GM10248 (cell line): Measurements from ENCODE around the gene PDZRN3.

ENCODE experiments used
- CTCF ChIA-PET: fragments of 300-600 bp; sonication (Branson Sonifier 250); formaldehyde crosslinking; extraction: SDS; loops from one replicate; lab custom pipeline; 2021; ENCODE audit warnings: antibody characterized with exemption; lab: Yijun Ruan, JAX
- POLR2A ChIA-PET: fragments of 350-650 bp; sonication (Branson Sonifier 250); formaldehyde crosslinking; extraction: SDS; loops from one replicate; lab custom pipeline; 2020; ENCODE audit warnings: antibody characterized with exemption; lab: Yijun Ruan, JAX
- DNase-seq: peaks from one replicate; pipeline ENCODE4 v3.0.0; 2012; ENCODE audit errors: extremely low spot score
- CTCF ChIP-seq: IDR thresholded peaks from 2 replicates; pipeline ENCODE4 v1.5.1; 2012; ENCODE audit warnings: mild to moderate bottlenecking, low read depth; ENCODE audit errors: extremely low read depth, missing control alignments, control extremely low read depth

The PDZRN3 gene

GRCh38 chr3:73378207-73378606 is 246.5 kb downstream of the PDZRN3 start:
- POLR2A ChIA-PET, result no interaction called here
- DNase-seq, result no peak
- CTCF ChIA-PET, result no interaction called here
- TF ChIP-seq CTCF, result no peak

- no peak for TF ChIP-seq CTCF
- ChIA-PET CTCF (no interaction called here), POLR2A (no interaction called here)
- DNase-seq, result no peak
These were observed 258.9 kb downstream of the PDZRN3 start for GRCh38 chr3:73365756-73366397.

- TF ChIP-seq CTCF, result no peak
- ChIA-PET CTCF (no interaction called here), POLR2A (no interaction called here)
- DNase-seq, result no peak
These were observed 260.2 kb downstream of the PDZRN3 start for GRCh38 chr3:73364517-73364916.

GRCh38 chr3:73363093-73363492 is 261.6 kb downstream of the PDZRN3 start:
- no peak for DNase-seq
- TF ChIP-seq CTCF, result no peak
- CTCF ChIA-PET, result no interaction called here
- POLR2A ChIA-PET, result no interaction called here

GRCh38 chr3:73361591-73361990 is 263.1 kb downstream of the PDZRN3 start:
- CTCF ChIA-PET, result interaction anchor here (1.6 kb wide), 1 partner anchor 31 kb away, joined by 4 read pairs; no protein-coding TSS in a partner anchor
- POLR2A ChIA-PET, result no interaction called here
- no peak for DNase-seq
- TF ChIP-seq CTCF, result no peak

GRCh38 chr3:73353649-73354217 is 271.0 kb downstream of the PDZRN3 start:
- CTCF ChIA-PET, result no interaction called here
- no peak for TF ChIP-seq CTCF
- no peak for DNase-seq
- POLR2A ChIA-PET, result no interaction called here
